ENCODE data around the gene LYRM2.

DNA sequence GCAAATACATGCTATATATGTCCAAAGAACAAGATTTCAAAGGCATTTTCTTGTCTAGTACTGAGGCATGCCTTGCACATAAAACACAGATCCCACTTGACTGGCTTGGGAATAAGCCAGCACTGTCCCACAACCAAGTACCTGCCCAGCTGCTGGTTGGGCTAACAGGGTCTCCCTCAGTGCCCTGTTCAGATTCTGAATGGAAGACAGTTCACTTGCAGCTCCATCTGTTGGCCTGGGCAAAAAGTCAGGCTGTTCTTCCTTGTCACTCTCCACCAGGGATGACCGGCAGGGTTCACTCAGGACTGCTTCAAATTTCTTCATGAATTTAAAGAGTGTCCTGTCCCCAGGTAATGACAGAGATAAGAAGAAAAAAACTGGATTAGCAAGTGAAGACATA, 44.4 kb upstream of the LYRM2 start:
- TF ChIP-seq, protein P1, sequence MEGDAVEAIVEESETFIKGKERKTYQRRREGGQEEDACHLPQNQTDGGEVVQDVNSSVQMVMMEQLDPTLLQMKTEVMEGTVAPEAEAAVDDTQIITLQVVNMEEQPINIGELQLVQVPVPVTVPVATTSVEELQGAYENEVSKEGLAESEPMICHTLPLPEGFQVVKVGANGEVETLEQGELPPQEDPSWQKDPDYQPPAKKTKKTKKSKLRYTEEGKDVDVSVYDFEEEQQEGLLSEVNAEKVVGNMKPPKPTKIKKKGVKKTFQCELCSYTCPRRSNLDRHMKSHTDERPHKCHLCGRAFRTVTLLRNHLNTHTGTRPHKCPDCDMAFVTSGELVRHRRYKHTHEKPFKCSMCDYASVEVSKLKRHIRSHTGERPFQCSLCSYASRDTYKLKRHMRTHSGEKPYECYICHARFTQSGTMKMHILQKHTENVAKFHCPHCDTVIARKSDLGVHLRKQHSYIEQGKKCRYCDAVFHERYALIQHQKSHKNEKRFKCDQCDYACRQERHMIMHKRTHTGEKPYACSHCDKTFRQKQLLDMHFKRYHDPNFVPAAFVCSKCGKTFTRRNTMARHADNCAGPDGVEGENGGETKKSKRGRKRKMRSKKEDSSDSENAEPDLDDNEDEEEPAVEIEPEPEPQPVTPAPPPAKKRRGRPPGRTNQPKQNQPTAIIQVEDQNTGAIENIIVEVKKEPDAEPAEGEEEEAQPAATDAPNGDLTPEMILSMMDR (IDR thresholded peaks at IDR 0.05), result no peak
- TF ChIP-seq POLR2A (IDR thresholded peaks at IDR 0.05), result no peak

Measured in body of pancreas (tissue), 4 donors.